Upper lobe of left lung (tissue), 4 donors: ENCODE results near the gene RGS17.

Experiments used
- CTCF ChIP-seq, 6 experiments: fragments of 450-650 bp in 4 of 6; fragments of 200-600 bp in 2 of 6; sonication (generic) in 2 of 6; IDR thresholded peaks; one replicate each; pipeline ENCODE4 v1.5.1; 2016 to 2019; ENCODE audit warnings: antibody characterized with exemption in 6 of 6
- EP300 ChIP-seq, 4 donors: sonication (generic); formaldehyde crosslinking; IDR thresholded peaks; one replicate each; pipeline ENCODE4 v1.5.1; 2017; ENCODE audit warnings: antibody characterized with exemption in 4 of 4, control low read depth in 2 of 4
- POLR2A ChIP-seq, 4 donors: fragments of 450-650 bp; IDR thresholded peaks; one replicate each; pipeline ENCODE4 v1.5.1; 2016 to 2017; ENCODE audit warnings: antibody characterized with exemption in 4 of 4, mild to moderate bottlenecking in 2 of 4

- TF ChIP-seq POLR2A (IDR thresholded peaks at IDR 0.05): no peak
- no peak for TF ChIP-seq CTCF (IDR thresholded peaks at IDR 0.05)
- no peak for TF ChIP-seq EP300 (IDR thresholded peaks at IDR 0.05)
These were observed 154.3 kb downstream of the RGS17 start for GRCh38 chr6:152976749-152977148.
